Neural crest cell (in vitro differentiated cells): ENCODE measurements around the gene ERN1. TPM values are rescaled to one million over a fixed set of nuclear protein-coding genes. Genes with fewer than 3 reads are reported as not detected.

ENCODE experiments used
- DNase-seq: peaks from one replicate; pipeline ENCODE4 v3.0.0; 2021; ENCODE audit warnings: low read depth, mixed read lengths, low spot score
- H3K27ac Mint-ChIP-seq: one replicate; pipeline ENCODE4 v1.8.0; 2021; ENCODE audit warnings: mild to moderate bottlenecking, mixed read lengths; ENCODE audit not compliant: unreplicated experiment
- H3K27me3 Mint-ChIP-seq: 2 replicates; pipeline ENCODE4 v1.8.0; 2021; ENCODE audit warnings: low read depth, mild to moderate bottlenecking, mixed read lengths
- H3K36me3 Mint-ChIP-seq: 2 replicates; pipeline ENCODE4 v1.8.0; 2021; ENCODE audit warnings: low read depth, mild to moderate bottlenecking, mixed read lengths
- H3K4me1 Mint-ChIP-seq: 2 replicates; pipeline ENCODE4 v1.8.0; 2021; ENCODE audit warnings: mixed read lengths
- H3K4me3 Mint-ChIP-seq: one replicate; pipeline ENCODE4 v1.8.0; 2021; ENCODE audit warnings: mild to moderate bottlenecking, mixed read lengths
- H3K9me3 Mint-ChIP-seq: 2 replicates; pipeline ENCODE4 v1.8.0; 2021; ENCODE audit warnings: mixed read lengths
- total RNA-seq: library from RNA; stranded (reverse); gene quantifications from 2 replicates; pipeline ENCODE4 v1.2.1, GENCODE V29; 2021
- TF ChIP-seq, protein P1 (sequence below): fragments of 200-600 bp; sonication (generic); conservative IDR thresholded peaks from 2 replicates; pipeline ENCODE4 v1.5.0; 2021; ENCODE audit warnings: antibody characterized with exemption, mild to moderate bottlenecking

ERN1 gene
- total RNA-seq, 1 donor from 2014 or later, result 8.5 TPM

DNA sequence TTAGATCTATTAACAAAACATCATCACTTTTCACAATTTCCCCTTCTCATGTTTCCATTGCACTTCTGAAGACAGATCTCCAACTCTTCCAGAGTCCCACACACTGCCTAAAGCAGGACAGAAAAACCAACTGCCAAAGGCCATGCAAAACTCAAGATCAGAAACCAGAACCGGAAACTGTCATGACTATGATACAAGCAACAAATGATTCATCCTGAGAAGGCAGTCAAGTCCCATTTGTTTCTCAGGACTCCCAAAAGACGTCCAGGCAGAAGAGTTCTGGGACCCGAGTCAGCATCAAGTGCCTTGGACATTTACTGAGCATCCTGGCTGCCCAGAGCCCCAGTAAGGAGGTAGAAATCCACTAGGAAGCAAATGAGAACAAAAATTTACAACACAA, 38.8 kb downstream of the ERN1 start:
- no peak overlapping the region for H3K4me3 Mint-ChIP-seq
- no peak for DNase-seq
- H3K4me1 Mint-ChIP-seq, result peaks cover 4% of the 10 kb centered on the region
- H3K9me3 Mint-ChIP-seq, result no peaks in the 10 kb centered on the region
- TF ChIP-seq, protein P1, sequence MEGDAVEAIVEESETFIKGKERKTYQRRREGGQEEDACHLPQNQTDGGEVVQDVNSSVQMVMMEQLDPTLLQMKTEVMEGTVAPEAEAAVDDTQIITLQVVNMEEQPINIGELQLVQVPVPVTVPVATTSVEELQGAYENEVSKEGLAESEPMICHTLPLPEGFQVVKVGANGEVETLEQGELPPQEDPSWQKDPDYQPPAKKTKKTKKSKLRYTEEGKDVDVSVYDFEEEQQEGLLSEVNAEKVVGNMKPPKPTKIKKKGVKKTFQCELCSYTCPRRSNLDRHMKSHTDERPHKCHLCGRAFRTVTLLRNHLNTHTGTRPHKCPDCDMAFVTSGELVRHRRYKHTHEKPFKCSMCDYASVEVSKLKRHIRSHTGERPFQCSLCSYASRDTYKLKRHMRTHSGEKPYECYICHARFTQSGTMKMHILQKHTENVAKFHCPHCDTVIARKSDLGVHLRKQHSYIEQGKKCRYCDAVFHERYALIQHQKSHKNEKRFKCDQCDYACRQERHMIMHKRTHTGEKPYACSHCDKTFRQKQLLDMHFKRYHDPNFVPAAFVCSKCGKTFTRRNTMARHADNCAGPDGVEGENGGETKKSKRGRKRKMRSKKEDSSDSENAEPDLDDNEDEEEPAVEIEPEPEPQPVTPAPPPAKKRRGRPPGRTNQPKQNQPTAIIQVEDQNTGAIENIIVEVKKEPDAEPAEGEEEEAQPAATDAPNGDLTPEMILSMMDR, result no peak
- peaks cover 6% of the 10 kb centered on the region for H3K36me3 Mint-ChIP-seq
- no peak overlapping the region for H3K27ac Mint-ChIP-seq
- H3K27me3 Mint-ChIP-seq, result no peaks in the 10 kb centered on the region

DNA sequence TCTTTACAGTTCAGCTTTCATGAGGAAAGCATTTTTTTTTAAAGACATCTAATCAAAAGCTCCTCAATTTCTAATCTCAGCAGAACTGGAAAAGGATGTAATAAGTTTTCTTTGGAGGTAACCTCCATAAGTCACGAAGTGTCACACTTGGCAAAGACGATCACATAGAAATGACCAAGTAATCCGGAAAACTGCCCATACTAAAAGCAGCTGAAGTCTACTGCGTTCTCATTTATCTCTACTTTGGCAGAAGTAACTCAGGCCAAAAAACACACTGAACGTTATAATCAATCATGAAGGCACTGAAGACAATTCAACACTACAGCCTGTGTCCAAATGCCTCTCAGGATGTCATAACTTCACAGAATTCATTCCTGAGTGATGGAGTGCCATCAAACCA, 39.8 kb downstream of the ERN1 start:
- TF ChIP-seq, protein P1, result no peak
- Mint-ChIP-seq H3K27ac (no peak overlapping the region), H3K4me1 (peaks cover 4% of the 10 kb centered on the region), H3K9me3 (no peaks in the 10 kb centered on the region), H3K27me3 (no peaks in the 10 kb centered on the region), H3K4me3 (no peak overlapping the region), H3K36me3 (no peaks in the 10 kb centered on the region)
- no peak for DNase-seq

DNA sequence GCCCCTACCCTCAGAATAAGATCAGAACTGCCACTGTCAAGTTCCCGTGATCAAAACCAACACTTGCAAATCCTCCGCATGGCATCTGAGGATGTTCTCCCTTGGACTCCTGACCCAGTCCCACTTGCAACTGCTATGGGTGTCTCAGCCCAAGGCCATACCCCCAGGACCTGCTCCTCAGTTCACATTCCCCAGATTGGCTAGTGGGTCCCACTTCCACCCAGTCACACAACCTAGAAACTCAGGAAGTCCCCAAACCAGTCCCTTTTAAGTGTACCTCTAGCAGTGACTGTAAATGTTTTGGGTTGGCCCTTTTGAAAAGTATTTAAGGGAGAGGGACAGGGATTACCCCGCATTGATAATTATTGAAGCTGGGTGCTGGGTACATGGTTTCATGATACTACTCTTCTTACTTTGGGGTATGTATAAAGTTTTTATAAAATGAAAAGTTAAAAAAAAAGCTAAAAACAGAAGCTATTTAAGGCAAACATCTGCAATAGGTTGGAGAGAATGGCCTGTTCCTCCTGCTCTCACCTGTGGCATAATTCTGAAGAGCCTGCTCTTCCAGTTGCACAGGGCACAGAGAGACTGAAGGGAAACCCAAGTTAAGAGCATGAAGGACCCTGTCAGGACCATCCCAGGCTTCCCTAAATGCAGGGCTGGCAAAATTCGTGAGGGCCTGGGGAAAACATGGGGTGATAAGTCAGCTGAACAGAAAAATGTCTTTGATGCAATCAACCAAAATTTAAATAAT, 42.5 kb downstream of the ERN1 start:
- H3K36me3 Mint-ChIP-seq, result no peaks in the 10 kb centered on the region
- H3K9me3 Mint-ChIP-seq, result no peaks in the 10 kb centered on the region
- H3K4me1 Mint-ChIP-seq, result peaks cover 7% of the 10 kb centered on the region
- H3K27ac Mint-ChIP-seq, result no peak overlapping the region
- no peak for DNase-seq
- no peak overlapping the region for H3K4me3 Mint-ChIP-seq
- no peaks in the 10 kb centered on the region for H3K27me3 Mint-ChIP-seq
- TF ChIP-seq, protein P1, result no peak

DNA sequence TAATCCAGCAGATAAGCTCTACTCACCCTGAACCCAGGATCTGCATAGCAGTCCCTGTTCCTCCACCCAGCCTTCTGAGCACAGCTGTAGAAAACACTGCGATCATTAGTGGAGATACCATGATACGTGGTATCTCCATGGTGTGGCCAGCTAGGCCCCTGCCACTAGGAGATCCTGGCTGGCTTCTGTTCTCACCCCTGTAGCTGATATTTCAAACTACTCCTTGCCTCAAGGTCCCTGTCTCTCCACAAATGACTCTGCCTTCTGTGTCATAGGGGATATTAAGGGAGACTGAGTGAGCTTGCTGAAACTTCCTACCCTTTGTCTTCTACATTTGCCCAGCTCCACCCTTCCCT, 44.3 kb downstream of the ERN1 start:
- Mint-ChIP-seq H3K27me3 (no peaks in the 10 kb centered on the region), H3K4me1 (peaks cover 13% of the 10 kb centered on the region), H3K4me3 (no peak overlapping the region), H3K27ac (no peak overlapping the region), H3K36me3 (no peaks in the 10 kb centered on the region), H3K9me3 (no peaks in the 10 kb centered on the region)
- TF ChIP-seq, protein P1, result no peak
- DNase-seq, result no peak

DNA sequence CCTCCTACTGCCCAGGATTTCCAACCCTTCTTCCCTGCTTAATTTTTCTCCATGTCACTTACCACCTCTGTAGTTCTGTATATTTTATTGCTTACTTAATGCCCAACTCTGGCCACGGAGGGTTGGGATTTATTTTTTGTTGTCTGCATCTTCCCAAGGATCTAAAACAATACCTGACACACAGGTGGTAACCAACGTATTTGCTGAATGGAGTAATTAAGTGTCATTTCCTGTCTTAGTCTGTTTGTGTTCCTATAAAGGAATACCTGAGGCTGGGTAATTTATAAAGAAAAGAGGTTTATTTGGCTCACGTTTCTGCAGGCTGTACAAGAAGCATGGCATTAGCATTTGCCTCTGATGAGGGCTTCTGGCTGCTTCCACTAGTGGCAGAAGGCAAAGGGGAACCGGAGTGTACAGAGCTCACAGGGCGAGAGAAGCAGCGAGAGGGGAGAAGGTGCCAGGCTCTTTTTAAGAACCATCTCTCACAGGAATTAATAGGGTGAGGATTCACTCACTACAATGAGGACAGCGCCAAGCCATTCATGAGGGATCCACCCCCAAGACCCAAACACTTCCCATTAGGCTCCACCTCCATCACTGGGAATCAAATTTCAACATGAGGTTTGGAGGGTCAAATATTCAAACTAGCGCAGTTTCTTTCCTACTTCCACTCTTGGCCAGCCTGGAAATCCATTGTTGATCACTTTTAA, 44.8 kb downstream of the ERN1 start:
- H3K4me1 Mint-ChIP-seq, result peaks cover 13% of the 10 kb centered on the region
- no peaks in the 10 kb centered on the region for H3K27me3 Mint-ChIP-seq
- no peaks in the 10 kb centered on the region for H3K36me3 Mint-ChIP-seq
- no peak for DNase-seq
- no peak overlapping the region for H3K27ac Mint-ChIP-seq
- no peak overlapping the region for H3K4me3 Mint-ChIP-seq
- no peaks in the 10 kb centered on the region for H3K9me3 Mint-ChIP-seq
- TF ChIP-seq, protein P1, result no peak
